GM12878 (cell line): ENCODE data around the gene KCNN1. TPM values are rescaled to one million over a fixed set of nuclear protein-coding genes. Genes with fewer than 3 reads are reported as not detected.

Source experiments
- ATAC-seq: fragments of 200-7000 bp; cut with Tn5 transposase; 3 replicates; pipeline ENCODE4 v1.9.1; 2020; ENCODE audit warnings: mild to moderate bottlenecking, moderate library complexity
- BruUV-seq: library from RNA; stranded (reverse); fragments of 400-500 nt; replicated peaks from 2 replicates; lab custom pipeline; 2021; lab: Mats Ljungman, UMichigan
- CTCF ChIA-PET: fragments of 300-600 bp; sonication (Branson Sonifier 250); formaldehyde crosslinking; extraction: SDS; loops from one replicate; lab custom pipeline; 2021; ENCODE audit warnings: inconsistent platforms; lab: Yijun Ruan, JAX
- POLR2A ChIA-PET: fragments of 350-600 bp; formaldehyde crosslinking; extraction: SDS; loops from one replicate; lab custom pipeline; 2021; ENCODE audit warnings: inconsistent platforms; lab: Charles Lee
- RAD21 ChIA-PET: fragments of 300-600 bp; sonication (Branson Sonifier 250); formaldehyde crosslinking; loops from one replicate; lab custom pipeline; 2023; ENCODE audit warnings: antibody characterized with exemption; ENCODE audit not compliant: unreplicated experiment; lab: Charles Lee
- SMC1A ChIA-PET: fragments of 300-600 bp; sonication (Branson Sonifier 250); formaldehyde crosslinking; loops from one replicate; lab custom pipeline; 2023; ENCODE audit not compliant: unreplicated experiment, uncharacterized antibody; lab: Charles Lee
- DNase-seq: peaks from one replicate; pipeline ENCODE4 v3.0.0-alpha.2; 2011; ENCODE audit warnings: low read depth, low spot score
- FAIRE-seq: peaks from 3 replicates; lab custom pipeline; 2011; peaks lifted over from hg19 to GRCh38; lab: Jason Lieb, UNC
- H2AFZ ChIP-seq: 2 replicates; pipeline ENCODE4 v1.6.0; 2011; ENCODE audit warnings: low read depth, low read length, control low read depth; ENCODE audit not compliant: control insufficient read depth
- H3K27ac ChIP-seq: 2 replicates; pipeline ENCODE4 v1.5.1; 2011; ENCODE audit warnings: control low read depth; ENCODE audit not compliant: control insufficient read depth, insufficient read depth
- H3K27me3 ChIP-seq, 2 experiments: replicated peaks in 1 of 2; 2 replicates each; pipeline versions ENCODE4 v1.6.0 to v1.6.1; 2011; ENCODE audit warnings: low read length in 1 of 2; ENCODE audit not compliant: control insufficient read depth in 2 of 2, insufficient read depth in 2 of 2
- H3K36me3 ChIP-seq, 2 experiments: 2 replicates each; pipeline ENCODE4 v1.5.1; 2011; ENCODE audit warnings: low read length in 1 of 2; ENCODE audit not compliant: control insufficient read depth in 2 of 2, insufficient read depth in 2 of 2
- H3K4me1 ChIP-seq: 2 replicates; pipeline ENCODE4 v1.6.1; 2011; ENCODE audit warnings: mild to moderate bottlenecking, low read length, moderate library complexity, mixed read lengths; ENCODE audit not compliant: control insufficient read depth, insufficient read depth
- H3K4me2 ChIP-seq: 2 replicates; pipeline ENCODE4 v1.6.0; 2011; ENCODE audit warnings: control low read depth; ENCODE audit not compliant: control insufficient read depth, insufficient read depth
- H3K4me3 ChIP-seq: fragments of 200-600 bp; sonication (generic); 2 replicates; pipeline ENCODE4 v1.5.1; 2016
- H3K79me2 ChIP-seq: 2 replicates; pipeline ENCODE4 v1.6.0; 2011; ENCODE audit warnings: low read length; ENCODE audit not compliant: control insufficient read depth, insufficient read depth
- H3K9ac ChIP-seq: 2 replicates; pipeline ENCODE4 v1.8.0; 2011; ENCODE audit warnings: low read length, control low read depth, mixed read lengths; ENCODE audit not compliant: control insufficient read depth, insufficient read depth
- H3K9me3 ChIP-seq: replicated peaks from 3 replicates; pipeline ENCODE4 v1.5.1; 2011; ENCODE audit warnings: mild to moderate bottlenecking, low read length; ENCODE audit not compliant: control insufficient read depth, insufficient read depth
- H4K20me1 ChIP-seq: 2 replicates; pipeline ENCODE4 v1.6.0; 2011; ENCODE audit not compliant: control insufficient read depth, insufficient read depth
- ASH2L ChIP-seq: fragments of 300-600, 200-600 bp; sonication (generic); IDR thresholded peaks from 2 replicates; pipeline ENCODE4 v1.6.1; 2017; ENCODE audit warnings: low read depth, mild to moderate bottlenecking, borderline replicate concordance
- BRCA1 ChIP-seq: IDR thresholded peaks from 2 replicates; pipeline ENCODE4 v1.6.1; 2011; ENCODE audit warnings: low read depth, low read length, improper control_type of control experiment
- DPF2 ChIP-seq: fragments of 450-650 bp; IDR thresholded peaks from 2 replicates; pipeline ENCODE4 v1.6.1; 2017; ENCODE audit warnings: mild to moderate bottlenecking
- IKZF1 ChIP-seq: fragments of 450-650 bp; conservative IDR thresholded peaks from 2 replicates; pipeline ENCODE4 v1.6.1; 2017; ENCODE audit warnings: antibody characterized with exemption, mild to moderate bottlenecking
- MEF2A ChIP-seq: IDR thresholded peaks from 2 replicates; pipeline ENCODE4 v1.6.1; 2011; ENCODE audit warnings: low read depth, mild to moderate bottlenecking, low read length, moderate library complexity; ENCODE audit not compliant: insufficient read depth
- MTA2 ChIP-seq: fragments of 450-650 bp; IDR thresholded peaks from 2 replicates; pipeline ENCODE4 v1.6.1; 2016; ENCODE audit warnings: low read depth, mild to moderate bottlenecking, moderate library complexity
- NBN ChIP-seq: fragments of 450-650 bp; IDR thresholded peaks from 2 replicates; pipeline ENCODE4 v1.6.1; 2016
- NFYA ChIP-seq: IDR thresholded peaks from 2 replicates; pipeline ENCODE4 v1.6.1; 2011; ENCODE audit warnings: low read depth, mild to moderate bottlenecking, low read length, improper control_type of control experiment, borderline replicate concordance
- POLR2A ChIP-seq: IDR thresholded peaks from 2 replicates; pipeline ENCODE4 v1.6.1; 2011; ENCODE audit warnings: low read depth, mild to moderate bottlenecking, low read length
- RB1 ChIP-seq: fragments of 450-650 bp; formaldehyde crosslinking; IDR thresholded peaks from 2 replicates; pipeline ENCODE4 v1.6.1; 2017; ENCODE audit warnings: mild to moderate bottlenecking, borderline replicate concordance
- SMAD5 ChIP-seq: IDR thresholded peaks from 2 replicates; pipeline ENCODE4 v1.6.1; 2016; ENCODE audit warnings: antibody characterized with exemption, low read depth
- SMARCA5 ChIP-seq: fragments of 450-650 bp; IDR thresholded peaks from 2 replicates; pipeline ENCODE4 v1.6.1; 2017; ENCODE audit warnings: mild to moderate bottlenecking
- SREBF2 ChIP-seq: IDR thresholded peaks from 2 replicates; pipeline ENCODE4 v1.6.1; 2012; ENCODE audit warnings: mild to moderate bottlenecking, low read length
- TCF7 ChIP-seq: IDR thresholded peaks from 2 replicates; pipeline ENCODE4 v1.6.1; 2014; ENCODE audit warnings: antibody characterized with exemption, borderline replicate concordance
- WGBS: methylation state at CpG from one replicate; pipeline ENCODE4 v1.1.6; 2016; ENCODE audit warnings: low lambda C conversion rate; ENCODE audit not compliant: insufficient replicate concordance, insufficient coverage; ENCODE audit errors: missing lambda C conversion rate; 5-methylcytosine and 5-hydroxymethylcytosine counted together
- in situ Hi-C: fragments of 300-500 bp; cut with MboI; formaldehyde crosslinking; loops from 9 replicates; pipeline ENCODE4 v1.14.3; 2018; ENCODE audit warnings: mixed read lengths
- intact Hi-C: fragments of 100-400 bp; cut with micrococcal nuclease; formaldehyde crosslinking; loops from one replicate; pipeline ENCODE4 v1.14.2; 2022; ENCODE audit not compliant: unreplicated experiment
- polyA plus RNA-seq, 11 experiments: library from polyadenylated mRNA; depleted of rRNA in 4 of 11; unstranded in 6 of 11; stranded (reverse) in 5 of 11; fragments of >200 nt; fragmentation: Nextera tagmentation in 4 of 11; fragmentation: Illumina TruSeq in 1 of 11; extraction: Ambion mirVana in 4 of 11; extraction: Trizol in 1 of 11; gene quantifications; 1 replicate in 1 of 11; 2 replicates in 10 of 11; pipeline versions ENCODE4 v1.2.1 to v1.2.3, GENCODE V29; 2011 to 2016; ENCODE audit warnings: inconsistent platforms in 2 of 11, missing spikeins in 2 of 11, low read depth in 1 of 11
- total RNA-seq, 4 experiments: library from RNA; depleted of rRNA in 3 of 4; stranded (reverse); fragments of >200 nt in 3 of 4; fragmentation: Illumina TruSeq in 1 of 4; extraction: Trizol in 1 of 4; gene quantifications; 2 replicates each; pipeline versions ENCODE4 v1.2.1 to v1.2.3, GENCODE V29; 2013 to 2021
- TF ChIP-seq, protein P1 (sequence below): fragments of 450-650 bp; conservative IDR thresholded peaks from 2 replicates; pipeline ENCODE4 v1.6.1; 2017; ENCODE audit warnings: mild to moderate bottlenecking, moderate library complexity
- TF ChIP-seq, protein P2 (sequence below): fragments of 450-650 bp; IDR thresholded peaks from 2 replicates; pipeline ENCODE4 v1.6.1; 2018; ENCODE audit warnings: borderline replicate concordance, mild to moderate bottlenecking; ENCODE audit not compliant: partially characterized antibody
- TF ChIP-seq, protein P3 (sequence below): IDR thresholded peaks from 2 replicates; pipeline ENCODE4 v1.6.1; 2012; ENCODE audit warnings: low read depth, low read length, improper control_type of control experiment
- TF ChIP-seq, protein P4 (sequence below): fragments of 450-650 bp; IDR thresholded peaks from 2 replicates; pipeline ENCODE4 v1.6.1; 2014; ENCODE audit warnings: mild to moderate bottlenecking

KCNN1 gene
- total and polyA plus RNA-seq, 10 of the 15 experiments (the other 5 are each of a cell fraction or from before 2014, with no cell fraction given), result 0.02 to 0.95 (median 0.16) TPM; not detected in 1

DNA sequence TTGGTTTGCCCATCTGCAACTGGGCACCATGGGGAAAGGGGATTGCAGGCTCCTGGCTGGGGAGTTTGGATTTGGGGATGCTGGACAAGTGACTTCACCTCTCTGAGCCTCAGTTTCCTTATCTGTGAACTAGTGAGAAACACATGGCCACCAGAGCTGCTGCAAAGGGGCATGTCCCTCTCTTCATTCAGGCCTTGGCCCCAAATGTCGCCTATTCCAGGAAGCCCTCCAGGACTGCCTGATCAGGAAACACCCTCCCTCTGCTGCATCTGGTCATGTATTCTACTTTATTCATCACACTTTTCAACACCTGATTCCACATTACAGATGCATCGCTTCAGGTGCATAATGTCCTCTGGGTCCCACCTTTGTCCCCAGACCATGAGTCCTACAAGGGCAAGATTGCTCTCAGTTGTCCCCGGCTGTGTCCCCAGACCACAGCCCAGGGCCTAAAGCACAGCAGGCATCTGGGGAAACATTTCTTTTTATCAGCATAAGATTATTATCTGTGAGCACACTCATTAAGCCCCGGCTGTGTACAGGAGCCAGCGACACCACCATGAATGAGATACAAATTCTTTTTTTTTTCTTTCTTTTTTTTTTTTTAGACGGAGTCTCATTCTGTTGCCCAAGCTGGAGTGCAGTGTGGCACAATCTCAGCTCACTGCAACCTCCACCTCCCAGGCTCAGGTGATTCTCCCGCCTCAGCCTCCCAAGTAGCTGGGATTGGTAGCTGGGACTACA, 78.6 kb downstream of the KCNN1 start:
- no peaks in the 10 kb centered on the region for H4K20me1 ChIP-seq
- peaks cover 0 to 2% of the 10 kb centered on the region in 2 experiments; a peak in 2 of 4 replicates for H3K27me3 ChIP-seq
- ChIA-PET RAD21 (interaction anchor here (0.8 to 2.3 kb wide), 8 partner anchors 10 to 293 kb away, joined by 3 to 12 read pairs (median 6); no protein-coding TSS in a partner anchor), SMC1A (interaction anchor here (0.6 to 2.3 kb wide), 7 partner anchors 9 to 227 kb away, joined by 3 to 12 read pairs (median 5); no protein-coding TSS in a partner anchor), CTCF (interaction anchor here (1.1 to 3.6 kb wide), 5 partner anchors 9 to 125 kb away, joined by 3 to 29 read pairs (median 4); no protein-coding TSS in a partner anchor), POLR2A (interaction anchor here (0.5 to 1.9 kb wide), 7 partner anchors 8 to 93 kb away, joined by 4 to 16 read pairs (median 6); no protein-coding TSS in a partner anchor)
- intact Hi-C loops, result no loop called here
- ATAC-seq (peak; percentile 11), DNase-seq (no peak), FAIRE-seq (no peak)
- H2AFZ ChIP-seq, result no peak overlapping the region
- no peaks in the 10 kb centered on the region for H3K79me2 ChIP-seq
- 57% methylated on average over 7 of the region's 7 CpGs for WGBS
- H3K9ac ChIP-seq, result no peak overlapping the region
- BruUV-seq, result no TSS peak
- H3K36me3 ChIP-seq, result no peaks in the 10 kb centered on the region
- H3K27ac ChIP-seq, result no peak overlapping the region
- H3K4me1 ChIP-seq, result peaks cover 15% of the 10 kb centered on the region
- peak overlapping the region; percentile 30 for H3K4me2 ChIP-seq
- peaks cover 7% of the 10 kb centered on the region for H3K9me3 ChIP-seq
- peak overlapping the region; percentile 34; the same call in 1 of the 2 replicates for H3K4me3 ChIP-seq
- in situ Hi-C loops, result no loop called here
- no peak for TF ChIP-seq SREBF2
- TF ChIP-seq SMAD5, result no peak
- no peak for TF ChIP-seq MEF2A
- TF ChIP-seq TCF7, result no peak
- TF ChIP-seq, protein P1, sequence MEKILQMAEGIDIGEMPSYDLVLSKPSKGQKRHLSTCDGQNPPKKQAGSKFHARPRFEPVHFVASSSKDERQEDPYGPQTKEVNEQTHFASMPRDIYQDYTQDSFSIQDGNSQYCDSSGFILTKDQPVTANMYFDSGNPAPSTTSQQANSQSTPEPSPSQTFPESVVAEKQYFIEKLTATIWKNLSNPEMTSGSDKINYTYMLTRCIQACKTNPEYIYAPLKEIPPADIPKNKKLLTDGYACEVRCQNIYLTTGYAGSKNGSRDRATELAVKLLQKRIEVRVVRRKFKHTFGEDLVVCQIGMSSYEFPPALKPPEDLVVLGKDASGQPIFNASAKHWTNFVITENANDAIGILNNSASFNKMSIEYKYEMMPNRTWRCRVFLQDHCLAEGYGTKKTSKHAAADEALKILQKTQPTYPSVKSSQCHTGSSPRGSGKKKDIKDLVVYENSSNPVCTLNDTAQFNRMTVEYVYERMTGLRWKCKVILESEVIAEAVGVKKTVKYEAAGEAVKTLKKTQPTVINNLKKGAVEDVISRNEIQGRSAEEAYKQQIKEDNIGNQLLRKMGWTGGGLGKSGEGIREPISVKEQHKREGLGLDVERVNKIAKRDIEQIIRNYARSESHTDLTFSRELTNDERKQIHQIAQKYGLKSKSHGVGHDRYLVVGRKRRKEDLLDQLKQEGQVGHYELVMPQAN, result no peak
- TF ChIP-seq SMARCA5, result peak; percentile 58
- TF ChIP-seq NFYA, result no peak
- 0 out of 2 replicates have a peak, but pooled peaks have one; percentile 0 for TF ChIP-seq MTA2
- TF ChIP-seq DPF2, result peak; percentile 48; the same call in 1 of the 2 replicates
- no peak for TF ChIP-seq BRCA1
- TF ChIP-seq IKZF1, result peak; percentile 8
- TF ChIP-seq ASH2L, result no peak
- TF ChIP-seq, protein P2, sequence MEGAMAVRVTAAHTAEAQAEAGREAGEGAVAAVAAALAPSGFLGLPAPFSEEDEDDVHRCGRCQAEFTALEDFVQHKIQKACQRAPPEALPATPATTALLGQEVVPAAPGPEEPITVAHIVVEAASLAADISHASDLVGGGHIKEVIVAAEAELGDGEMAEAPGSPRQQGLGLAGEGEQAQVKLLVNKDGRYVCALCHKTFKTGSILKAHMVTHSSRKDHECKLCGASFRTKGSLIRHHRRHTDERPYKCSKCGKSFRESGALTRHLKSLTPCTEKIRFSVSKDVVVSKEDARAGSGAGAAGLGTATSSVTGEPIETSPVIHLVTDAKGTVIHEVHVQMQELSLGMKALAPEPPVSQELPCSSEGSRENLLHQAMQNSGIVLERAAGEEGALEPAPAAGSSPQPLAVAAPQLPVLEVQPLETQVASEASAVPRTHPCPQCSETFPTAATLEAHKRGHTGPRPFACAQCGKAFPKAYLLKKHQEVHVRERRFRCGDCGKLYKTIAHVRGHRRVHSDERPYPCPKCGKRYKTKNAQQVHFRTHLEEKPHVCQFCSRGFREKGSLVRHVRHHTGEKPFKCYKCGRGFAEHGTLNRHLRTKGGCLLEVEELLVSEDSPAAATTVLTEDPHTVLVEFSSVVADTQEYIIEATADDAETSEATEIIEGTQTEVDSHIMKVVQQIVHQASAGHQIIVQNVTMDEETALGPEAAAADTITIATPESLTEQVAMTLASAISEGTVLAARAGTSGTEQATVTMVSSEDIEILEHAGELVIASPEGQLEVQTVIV, result no peak
- TF ChIP-seq, protein P3, sequence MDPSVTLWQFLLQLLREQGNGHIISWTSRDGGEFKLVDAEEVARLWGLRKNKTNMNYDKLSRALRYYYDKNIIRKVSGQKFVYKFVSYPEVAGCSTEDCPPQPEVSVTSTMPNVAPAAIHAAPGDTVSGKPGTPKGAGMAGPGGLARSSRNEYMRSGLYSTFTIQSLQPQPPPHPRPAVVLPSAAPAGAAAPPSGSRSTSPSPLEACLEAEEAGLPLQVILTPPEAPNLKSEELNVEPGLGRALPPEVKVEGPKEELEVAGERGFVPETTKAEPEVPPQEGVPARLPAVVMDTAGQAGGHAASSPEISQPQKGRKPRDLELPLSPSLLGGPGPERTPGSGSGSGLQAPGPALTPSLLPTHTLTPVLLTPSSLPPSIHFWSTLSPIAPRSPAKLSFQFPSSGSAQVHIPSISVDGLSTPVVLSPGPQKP, result no peak
- TF ChIP-seq, protein P4, sequence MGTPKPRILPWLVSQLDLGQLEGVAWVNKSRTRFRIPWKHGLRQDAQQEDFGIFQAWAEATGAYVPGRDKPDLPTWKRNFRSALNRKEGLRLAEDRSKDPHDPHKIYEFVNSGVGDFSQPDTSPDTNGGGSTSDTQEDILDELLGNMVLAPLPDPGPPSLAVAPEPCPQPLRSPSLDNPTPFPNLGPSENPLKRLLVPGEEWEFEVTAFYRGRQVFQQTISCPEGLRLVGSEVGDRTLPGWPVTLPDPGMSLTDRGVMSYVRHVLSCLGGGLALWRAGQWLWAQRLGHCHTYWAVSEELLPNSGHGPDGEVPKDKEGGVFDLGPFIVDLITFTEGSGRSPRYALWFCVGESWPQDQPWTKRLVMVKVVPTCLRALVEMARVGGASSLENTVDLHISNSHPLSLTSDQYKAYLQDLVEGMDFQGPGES, result no peak
- TF ChIP-seq POLR2A, result no peak
- no peak for TF ChIP-seq NBN
- TF ChIP-seq RB1, result peak; percentile 42; the same call in 1 of the 2 replicates
